Measurements from ENCODE around the gene HCAR2. TPM values are rescaled to one million over a fixed set of nuclear protein-coding genes. Genes with fewer than 3 reads are reported as not detected.

Gene HCAR2
- total RNA-seq, 1 donor from 2014 or later = not detected

DNA sequence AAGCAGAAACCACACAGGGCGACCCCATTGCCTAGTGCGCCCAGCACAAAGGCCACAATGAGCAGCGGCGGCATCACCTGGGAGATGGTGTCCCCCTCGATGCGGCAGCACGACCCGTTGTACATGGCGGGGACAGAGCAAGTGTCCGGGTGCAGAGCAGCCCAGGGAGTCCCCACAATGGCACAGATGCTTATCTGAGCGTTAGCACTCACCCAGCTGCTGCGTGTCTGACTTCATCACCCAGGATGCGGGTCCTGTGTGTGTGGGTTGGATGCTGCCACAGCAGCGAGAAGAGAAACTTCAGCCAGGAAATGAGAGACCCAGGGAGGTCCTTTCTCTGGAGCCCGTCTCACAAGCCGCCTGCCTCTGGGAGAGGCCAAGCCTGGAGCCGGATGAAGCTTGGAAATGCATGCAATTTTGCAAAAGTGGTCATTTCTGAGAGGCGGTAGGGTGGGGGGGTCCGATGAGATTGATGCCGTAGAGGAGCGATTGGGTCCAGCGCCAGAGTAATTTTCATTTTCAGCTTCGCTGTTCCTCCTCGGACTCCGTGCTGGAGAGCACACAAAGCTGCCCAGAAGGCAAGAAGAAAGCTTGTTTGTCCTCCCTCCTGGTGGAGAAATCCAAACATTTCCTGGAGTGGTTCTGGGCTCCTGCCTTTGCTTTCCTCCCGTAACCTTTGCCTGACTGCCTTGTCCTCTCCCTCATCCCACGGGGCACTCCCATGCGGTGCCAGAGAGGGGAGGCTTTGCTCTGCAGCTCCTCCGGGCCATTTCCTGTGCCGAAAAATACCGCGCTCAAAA lies 27.3 kb upstream of the HCAR2 start, which contains the start of gene HCAR1:
HCAR1 (minus strand) TSS at position 630 of the 800 bp plus-strand sequence; CDS start at position 125, 505 bp downstream.
- TF ChIP-seq, protein P1, sequence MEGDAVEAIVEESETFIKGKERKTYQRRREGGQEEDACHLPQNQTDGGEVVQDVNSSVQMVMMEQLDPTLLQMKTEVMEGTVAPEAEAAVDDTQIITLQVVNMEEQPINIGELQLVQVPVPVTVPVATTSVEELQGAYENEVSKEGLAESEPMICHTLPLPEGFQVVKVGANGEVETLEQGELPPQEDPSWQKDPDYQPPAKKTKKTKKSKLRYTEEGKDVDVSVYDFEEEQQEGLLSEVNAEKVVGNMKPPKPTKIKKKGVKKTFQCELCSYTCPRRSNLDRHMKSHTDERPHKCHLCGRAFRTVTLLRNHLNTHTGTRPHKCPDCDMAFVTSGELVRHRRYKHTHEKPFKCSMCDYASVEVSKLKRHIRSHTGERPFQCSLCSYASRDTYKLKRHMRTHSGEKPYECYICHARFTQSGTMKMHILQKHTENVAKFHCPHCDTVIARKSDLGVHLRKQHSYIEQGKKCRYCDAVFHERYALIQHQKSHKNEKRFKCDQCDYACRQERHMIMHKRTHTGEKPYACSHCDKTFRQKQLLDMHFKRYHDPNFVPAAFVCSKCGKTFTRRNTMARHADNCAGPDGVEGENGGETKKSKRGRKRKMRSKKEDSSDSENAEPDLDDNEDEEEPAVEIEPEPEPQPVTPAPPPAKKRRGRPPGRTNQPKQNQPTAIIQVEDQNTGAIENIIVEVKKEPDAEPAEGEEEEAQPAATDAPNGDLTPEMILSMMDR (IDR thresholded peaks at IDR 0.05) = peak; percentile 36
- peaks cover 27% of the 10 kb centered on the region for H3K4me1 Mint-ChIP-seq (ENCODE audit: unreplicated experiment)
- no peaks in the 10 kb centered on the region for H3K9me3 Mint-ChIP-seq (ENCODE audit: unreplicated experiment)
- H3K27me3 Mint-ChIP-seq (ENCODE audit: unreplicated experiment) = peaks cover 3% of the 10 kb centered on the region
- no peak for DNase-seq (ENCODE audit: extremely low spot score, unreplicated experiment)
- peak within 1 kb of the TSS; percentile 84 for H3K27ac Mint-ChIP-seq (ENCODE audit: unreplicated experiment)
- H3K4me3 Mint-ChIP-seq (ENCODE audit: unreplicated experiment) = peak within 1 kb of the TSS; percentile 72
- no peaks in the 10 kb centered on the region for H3K36me3 Mint-ChIP-seq (ENCODE audit: unreplicated experiment)

DNA sequence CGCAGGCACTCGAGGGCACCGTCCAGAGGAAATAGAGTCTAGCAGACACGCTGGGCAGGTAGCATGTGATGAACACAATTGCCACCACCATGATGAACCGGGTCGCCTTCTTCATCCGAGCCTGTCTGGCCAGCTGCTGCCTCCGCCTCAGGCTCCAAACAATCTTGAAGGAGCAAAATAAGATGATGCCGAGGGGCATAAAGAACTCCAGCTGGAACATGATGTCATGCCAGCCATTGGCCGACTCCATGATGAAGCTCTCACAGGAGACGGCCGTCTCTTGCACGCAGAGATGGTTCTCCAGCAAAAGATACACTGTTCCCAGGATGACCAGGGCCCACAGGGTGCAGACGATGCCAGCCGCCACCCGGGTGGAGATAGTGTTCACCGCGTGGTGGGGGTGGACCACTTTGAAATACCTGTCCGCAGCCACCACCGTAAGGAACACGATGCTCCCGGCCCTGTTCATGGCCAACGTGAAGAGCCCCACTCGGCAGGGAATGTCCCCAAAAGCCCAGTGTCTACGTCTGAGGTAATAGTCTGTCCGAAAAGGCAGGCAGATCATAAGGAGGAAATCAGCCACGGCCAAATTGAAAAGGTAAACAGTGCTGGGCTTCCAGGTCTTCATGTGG lies 26.5 kb upstream of the HCAR2 start:
- TF ChIP-seq, protein P1 (IDR thresholded peaks at IDR 0.05) = no peak

DNA sequence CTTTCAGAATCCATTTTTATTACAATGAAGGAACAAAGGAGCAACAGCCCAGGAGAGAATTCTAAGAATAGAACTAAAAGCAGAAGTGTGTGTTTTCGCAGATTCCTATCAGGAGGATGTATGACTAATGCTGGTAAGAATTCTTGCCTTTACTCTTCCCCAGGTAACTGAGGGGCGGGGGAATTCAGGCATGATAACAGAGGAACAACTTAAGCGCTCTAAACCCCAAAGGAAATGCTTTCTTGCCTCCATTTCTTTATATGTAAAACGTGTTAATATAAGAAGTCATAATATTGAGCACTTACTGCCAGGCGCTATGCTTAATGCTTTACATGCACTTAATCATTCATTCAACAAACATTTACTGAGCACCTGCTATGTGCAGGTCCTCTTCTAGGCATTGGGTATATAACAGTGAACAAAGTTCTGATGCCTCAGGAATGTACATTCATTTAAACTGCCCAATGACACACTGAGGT lies 23.0 kb upstream of the HCAR2 start:
- TF ChIP-seq, protein P1 (IDR thresholded peaks at IDR 0.05) = no peak
- Mint-ChIP-seq H3K27me3 (ENCODE audit: unreplicated experiment) (no peaks in the 10 kb centered on the region), H3K36me3 (ENCODE audit: unreplicated experiment) (no peaks in the 10 kb centered on the region), H3K4me3 (ENCODE audit: unreplicated experiment) (no peak overlapping the region), H3K27ac (ENCODE audit: unreplicated experiment) (no peak overlapping the region), H3K9me3 (ENCODE audit: unreplicated experiment) (no peaks in the 10 kb centered on the region), H3K4me1 (ENCODE audit: unreplicated experiment) (peaks cover 28% of the 10 kb centered on the region)
- DNase-seq (ENCODE audit: extremely low spot score, unreplicated experiment) = no peak

More for the DNA sequence above, 26.5 kb upstream of the HCAR2 start:
- Mint-ChIP-seq H3K4me1 (ENCODE audit: unreplicated experiment) (peaks cover 27% of the 10 kb centered on the region), H3K4me3 (ENCODE audit: unreplicated experiment) (peak overlapping the region; percentile 72), H3K27me3 (ENCODE audit: unreplicated experiment) (peaks cover 3% of the 10 kb centered on the region), H3K9me3 (ENCODE audit: unreplicated experiment) (no peaks in the 10 kb centered on the region), H3K36me3 (ENCODE audit: unreplicated experiment) (no peaks in the 10 kb centered on the region), H3K27ac (ENCODE audit: unreplicated experiment) (peak overlapping the region; percentile 84)
- DNase-seq (ENCODE audit: extremely low spot score, unreplicated experiment) = no peak

DNA sequence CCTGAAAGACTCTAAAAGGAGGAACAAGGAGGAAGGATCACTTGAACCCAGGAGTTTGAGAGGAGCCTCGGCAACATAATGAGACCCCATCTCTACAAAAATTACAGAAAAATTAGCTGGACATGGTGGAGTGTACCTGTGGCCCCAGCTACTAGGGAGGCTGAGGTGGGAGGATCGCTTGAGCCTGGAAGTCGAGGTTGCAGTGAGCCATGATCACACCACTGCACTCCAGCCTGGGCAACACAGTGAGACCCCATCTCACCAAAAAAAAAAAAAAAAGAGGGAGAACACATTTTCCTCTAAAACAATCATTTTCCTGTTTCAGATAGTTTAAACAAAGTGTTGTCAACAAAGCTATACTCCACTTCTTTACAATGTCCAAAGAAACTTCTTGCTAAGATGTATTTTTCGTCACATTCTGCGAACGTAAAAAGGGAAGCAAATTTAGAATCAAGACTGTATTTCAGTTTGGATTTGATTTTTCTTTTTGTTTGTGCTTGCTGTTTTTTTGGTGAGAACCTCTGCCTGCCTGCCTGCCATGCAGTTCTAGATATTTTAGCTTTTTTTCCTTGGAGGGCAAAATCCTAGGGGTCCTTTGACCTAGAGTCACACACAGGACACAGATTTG lies 22.4 kb upstream of the HCAR2 start:
- TF ChIP-seq, protein P1 (IDR thresholded peaks at IDR 0.05) = no peak
- DNase-seq (ENCODE audit: extremely low spot score, unreplicated experiment) = no peak
- no peak overlapping the region for H3K27ac Mint-ChIP-seq (ENCODE audit: unreplicated experiment)

More for the DNA sequence above, 22.4 kb upstream of the HCAR2 start:
- Mint-ChIP-seq H3K27me3 (ENCODE audit: unreplicated experiment) (no peaks in the 10 kb centered on the region), H3K4me1 (ENCODE audit: unreplicated experiment) (peaks cover 27% of the 10 kb centered on the region), H3K4me3 (ENCODE audit: unreplicated experiment) (no peak overlapping the region), H3K36me3 (ENCODE audit: unreplicated experiment) (no peaks in the 10 kb centered on the region), H3K9me3 (ENCODE audit: unreplicated experiment) (no peaks in the 10 kb centered on the region)
